GM21786 (cell line): ENCODE results near the gene SEMA3A.
"Not testable (repeated sequence)": the region's sequence is repeated elsewhere in the genome, so short reads cannot be mapped to it uniquely, and the experiment has no call there.

ENCODE experiments used
- ATAC-seq: cut with Tn5 transposase; IDR thresholded peaks from one replicate; pipeline ENCODE4 v1.9.1; 2021; ENCODE audit not compliant: unreplicated experiment

Gene SEMA3A

GRCh38 chr7:84157171-84157570 is 37.4 kb downstream of the SEMA3A start:
- ATAC-seq: no peak

- no peak for ATAC-seq
Observed at GRCh38 chr7:84154991-84155781, 39.4 kb downstream of the SEMA3A start.

DNA sequence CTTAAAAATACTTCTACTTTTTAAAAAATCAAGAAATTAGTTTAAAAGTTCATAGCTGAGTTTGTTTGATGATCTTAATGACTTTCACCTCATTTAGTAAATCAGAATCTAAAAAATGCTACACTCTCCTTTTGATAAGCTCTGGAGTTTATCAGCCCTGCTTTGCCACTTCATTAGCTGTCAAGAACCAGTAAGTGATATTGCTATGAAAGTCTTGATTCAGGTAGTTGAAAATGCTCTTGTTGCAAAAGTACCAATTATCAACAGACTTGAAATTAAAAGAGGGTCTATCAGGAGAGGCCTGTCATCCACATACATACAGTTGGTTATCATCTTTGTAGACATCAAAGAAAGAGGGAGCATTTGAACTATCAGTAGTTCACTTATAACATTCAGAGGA is 41.6 kb downstream of the SEMA3A start:
- no peak for ATAC-seq

GRCh38 chr7:84150370-84150769 is 44.2 kb downstream of the SEMA3A start:
- ATAC-seq: not testable (repeated sequence)

DNA sequence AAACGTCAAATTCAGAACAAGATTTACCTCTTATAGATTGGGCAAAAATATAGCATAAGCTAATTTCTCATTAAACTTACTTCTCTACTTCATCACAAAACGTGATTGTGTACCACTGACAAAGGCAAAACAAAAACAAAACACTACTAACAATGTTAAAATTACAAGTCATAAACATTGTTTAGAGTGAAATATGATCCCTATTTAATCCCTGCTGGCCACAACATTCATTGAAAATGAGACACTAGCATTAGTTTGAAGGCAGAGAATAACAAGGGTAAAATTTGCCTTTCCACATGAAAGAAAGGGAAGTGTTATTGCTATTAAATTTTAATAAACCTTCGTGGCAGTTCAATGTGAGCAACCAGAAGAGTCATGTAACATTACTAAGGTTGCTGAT is 45.0 kb downstream of the SEMA3A start:
- no peak for ATAC-seq

GRCh38 chr7:84145892-84146291 is 48.7 kb downstream of the SEMA3A start:
- ATAC-seq: no peak

DNA sequence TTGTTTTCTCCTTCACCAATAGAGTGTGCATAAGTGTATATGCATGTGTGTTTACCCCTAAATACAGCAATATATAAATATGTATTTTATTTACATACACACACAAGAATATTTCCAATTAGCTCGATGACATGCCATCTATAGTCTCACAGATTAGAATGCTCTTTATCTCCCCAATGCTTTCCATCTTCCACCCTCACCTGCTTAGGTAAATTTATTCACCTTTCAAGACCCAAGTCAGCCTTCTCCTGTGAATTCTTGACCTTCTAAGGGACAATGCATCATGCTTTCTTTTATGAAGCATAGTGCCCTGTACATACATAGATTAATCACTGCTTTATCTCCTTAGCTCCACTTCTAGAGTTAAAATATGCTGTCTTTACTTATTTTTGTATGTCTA is 49.7 kb downstream of the SEMA3A start:
- no peak for ATAC-seq

DNA sequence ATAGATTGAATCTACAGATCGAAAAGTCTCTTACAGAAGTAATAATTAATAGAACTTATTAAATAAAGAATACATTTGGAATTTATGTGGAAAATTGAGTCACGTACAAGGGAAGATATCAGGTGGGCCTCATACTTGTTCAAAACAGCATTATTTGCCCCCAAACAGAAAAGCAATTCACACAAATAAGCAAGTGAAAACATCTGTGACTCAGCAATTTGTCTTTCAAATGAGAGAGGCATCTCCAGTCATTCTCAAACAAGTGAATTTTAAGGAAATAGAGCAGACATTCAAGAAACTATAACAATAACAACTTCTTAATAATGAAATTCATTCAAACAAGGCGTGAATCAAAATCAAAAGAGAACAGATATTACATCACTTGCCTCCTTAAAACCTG is 50.1 kb downstream of the SEMA3A start:
- ATAC-seq: no peak

DNA sequence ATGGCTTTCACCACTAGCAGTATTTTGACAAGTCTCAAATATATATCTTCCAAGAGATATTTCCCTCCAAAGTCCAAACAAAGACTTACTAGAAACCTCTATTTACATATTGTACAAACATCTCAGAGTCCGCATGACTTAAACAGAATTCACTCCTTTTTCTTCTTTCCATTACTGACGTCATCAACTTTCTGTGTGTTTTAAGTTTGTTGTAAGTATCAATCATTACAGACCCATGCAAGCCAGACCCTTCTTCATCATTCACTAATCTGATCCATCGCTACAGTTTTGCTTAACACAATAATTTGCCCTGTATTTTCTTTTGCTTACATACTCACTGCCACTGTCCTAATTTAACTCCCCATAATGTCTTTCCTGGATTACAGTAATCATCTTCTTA is 51.9 kb downstream of the SEMA3A start:
- no peak for ATAC-seq

DNA sequence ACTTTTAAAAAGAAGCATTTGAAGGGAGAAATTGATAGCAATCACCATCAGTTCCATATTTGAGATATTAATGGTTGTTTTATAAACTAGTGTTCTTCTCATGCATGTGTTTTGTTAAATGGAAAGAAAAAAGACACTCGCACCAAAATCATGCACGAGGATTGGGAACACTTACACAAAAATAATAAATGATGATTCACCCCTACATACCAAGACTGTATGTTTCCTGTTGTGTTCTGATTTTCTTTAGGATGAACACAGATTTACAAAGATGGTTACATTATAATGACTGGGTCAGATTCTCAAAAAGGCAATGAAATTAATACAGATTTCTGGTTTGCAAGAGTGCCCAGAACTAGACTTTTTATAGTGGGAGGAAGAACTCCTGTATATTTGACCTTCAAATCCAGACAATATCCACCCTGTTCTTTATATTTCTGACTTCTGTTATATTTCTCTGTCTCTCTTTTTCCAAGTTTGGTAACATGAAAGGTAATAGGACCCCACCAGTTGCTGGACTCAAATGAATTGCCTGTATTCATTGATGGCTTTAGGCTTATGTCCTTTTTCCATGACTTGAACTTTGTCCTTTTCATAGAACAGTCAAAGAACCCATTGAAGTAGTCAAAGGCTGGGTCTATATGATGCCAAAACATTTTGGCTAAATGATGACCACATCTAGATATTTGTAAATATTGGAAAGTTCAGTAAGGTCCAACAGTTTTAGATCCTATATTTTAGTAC is 54.4 kb downstream of the SEMA3A start:
- ATAC-seq: no peak

DNA sequence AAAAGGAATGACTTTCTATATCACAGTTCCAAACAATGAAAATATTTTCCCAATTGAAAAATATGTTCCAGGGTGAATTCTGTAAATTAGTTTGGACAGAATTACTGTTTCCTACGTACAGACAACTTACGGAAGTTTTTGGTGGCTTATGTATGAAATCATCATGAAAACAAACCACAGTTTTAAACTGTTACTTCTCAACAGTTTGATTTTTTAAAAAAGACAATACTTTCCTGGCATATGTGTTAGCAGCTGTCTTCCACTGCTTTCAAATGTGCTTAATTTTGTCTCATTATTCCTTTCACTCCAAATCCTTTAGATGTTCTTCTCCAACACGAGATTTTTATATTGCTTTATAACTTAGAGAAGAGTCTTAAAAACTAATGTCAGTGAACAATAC is 56.2 kb downstream of the SEMA3A start:
- ATAC-seq: no peak

- no peak for ATAC-seq
Observed at GRCh38 chr7:84137812-84138211, 56.8 kb downstream of the SEMA3A start.

DNA sequence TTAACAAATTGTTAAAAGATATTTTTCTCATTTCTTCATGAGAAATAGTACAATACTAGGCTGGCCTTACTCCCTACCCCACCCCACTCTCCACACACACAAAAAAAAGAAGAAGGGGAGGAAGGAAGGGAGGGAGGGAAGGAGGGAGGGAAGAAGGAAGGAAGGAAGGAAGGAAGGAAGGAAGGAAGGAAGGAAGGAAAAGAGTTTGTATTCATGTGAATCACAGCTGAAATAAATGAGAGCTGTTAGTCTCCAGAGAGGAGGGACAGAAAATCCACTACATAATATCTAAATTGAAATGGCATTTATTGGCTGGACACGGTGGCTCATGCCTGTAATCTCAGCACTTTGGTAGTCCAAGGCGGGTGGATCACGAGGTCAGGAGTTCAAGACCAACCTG is 57.8 kb downstream of the SEMA3A start:
- ATAC-seq: no peak

DNA sequence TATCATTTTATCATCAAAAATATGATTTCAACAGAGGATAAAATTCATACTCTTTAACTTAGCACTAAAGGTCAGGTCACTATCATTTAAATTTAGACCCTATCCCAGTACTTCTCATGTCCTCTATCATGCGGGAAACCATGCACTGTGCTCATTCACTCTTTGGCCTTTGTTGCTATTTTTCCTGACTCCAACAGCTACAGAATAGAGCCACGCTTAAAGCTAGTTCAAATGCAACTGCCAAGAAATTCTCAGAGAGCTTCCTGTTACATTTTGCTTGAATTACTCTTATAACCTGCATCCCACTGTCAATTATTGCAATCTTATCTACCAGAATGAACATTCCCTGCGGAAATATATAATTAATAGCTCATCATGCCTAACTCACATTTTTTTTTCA is 58.3 kb downstream of the SEMA3A start:
- no peak for ATAC-seq

GRCh38 chr7:84134169-84134568 is 60.4 kb downstream of the SEMA3A start:
- ATAC-seq: no peak

DNA sequence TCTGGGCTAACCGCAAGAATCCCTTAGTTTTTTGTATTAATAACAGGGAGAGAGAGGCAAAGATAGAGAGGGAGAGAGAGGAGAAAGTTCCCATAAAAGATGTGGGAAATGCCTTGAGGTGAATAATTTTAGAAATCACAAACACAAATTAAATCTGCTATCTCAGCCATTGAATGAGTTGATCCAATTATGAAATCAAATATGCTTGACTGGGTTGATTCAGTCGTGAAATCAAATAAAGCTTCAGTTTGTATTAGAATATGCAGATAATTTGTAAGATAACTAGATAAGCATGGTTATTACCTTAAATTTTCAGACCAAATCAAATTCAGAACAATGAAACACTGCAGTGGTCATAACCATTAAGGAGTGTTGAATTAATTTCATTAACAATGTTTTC is 68.9 kb downstream of the SEMA3A start:
- no peak for ATAC-seq

GRCh38 chr7:84123965-84124547 is 70.5 kb downstream of the SEMA3A start:
- ATAC-seq: no peak

- no peak for ATAC-seq
Observed at GRCh38 chr7:84122582-84123360, 71.8 kb downstream of the SEMA3A start.

- no peak for ATAC-seq
Observed at GRCh38 chr7:84117304-84117703, 77.3 kb downstream of the SEMA3A start.

GRCh38 chr7:84113906-84114850 is 80.4 kb downstream of the SEMA3A start:
- ATAC-seq: no peak
